ENCODE data around the gene SLC1A2. TPM values are rescaled to one million over a fixed set of nuclear protein-coding genes. Genes with fewer than 3 reads are reported as not detected.

The SLC1A2 gene
- total RNA-seq, 1 donor from 2014 or later = 0.25 TPM

DNA sequence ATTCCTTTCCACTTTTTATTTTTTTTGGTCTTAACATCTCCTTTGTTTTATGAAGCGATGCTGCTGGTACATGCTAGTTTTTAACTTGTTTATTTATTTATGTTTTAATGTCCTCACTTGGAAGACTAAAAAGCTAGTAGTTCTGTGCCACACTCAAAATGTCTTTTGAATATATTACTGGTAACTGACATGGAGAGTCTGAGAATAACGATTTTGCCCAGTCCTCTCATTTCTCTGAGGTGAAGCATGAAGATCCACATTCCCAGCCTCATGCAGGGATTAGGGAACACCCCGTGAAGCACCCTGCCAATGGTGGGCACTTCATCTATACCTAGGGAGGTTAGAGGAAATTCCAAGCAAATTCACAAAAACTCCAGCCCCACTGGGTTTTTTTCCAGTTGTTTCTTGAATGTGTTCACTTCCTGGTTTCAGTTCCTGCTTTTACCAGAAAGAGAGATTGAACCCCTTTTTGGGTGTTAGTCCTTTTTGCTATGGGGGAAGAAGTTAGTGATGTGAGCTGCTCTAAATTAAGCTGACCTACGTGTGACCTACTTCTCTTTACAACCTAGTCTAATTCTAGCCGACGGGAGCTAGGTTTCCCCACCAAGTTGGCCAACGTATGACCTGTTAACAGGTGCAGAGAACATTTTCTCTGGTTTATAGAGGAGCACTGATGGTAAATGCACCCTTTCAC is 106.1 kb downstream of the SLC1A2 start:
- Mint-ChIP-seq H3K36me3 (ENCODE audit: low read depth, unreplicated experiment) (no peaks in the 10 kb centered on the region), H3K4me3 (ENCODE audit: unreplicated experiment) (no peak overlapping the region), H3K4me1 (ENCODE audit: low read depth, unreplicated experiment) (no peaks in the 10 kb centered on the region), H3K27ac (ENCODE audit: unreplicated experiment) (no peak overlapping the region), H3K27me3 (ENCODE audit: low read depth, unreplicated experiment) (peaks cover 15% of the 10 kb centered on the region), H3K9me3 (ENCODE audit: unreplicated experiment) (no peaks in the 10 kb centered on the region)
- Histone ChIP-seq H3K79me2 (ENCODE audit: insufficient read depth, low read length) (no peaks in the 10 kb centered on the region), H3K27ac (ENCODE audit: low read depth, low read length) (no peak overlapping the region), H3K9me3 (ENCODE audit: insufficient read depth, low read depth, low read length) (no peaks in the 10 kb centered on the region), H3K27me3 (ENCODE audit: insufficient read depth, low read length) (no peaks in the 10 kb centered on the region), H3K36me3 (ENCODE audit: insufficient read depth, low read length) (no peaks in the 10 kb centered on the region), H3K9ac (ENCODE audit: low read length) (no peak overlapping the region), H3K4me2 (ENCODE audit: low read length) (no peak overlapping the region), H3K4me3 (ENCODE audit: insufficient read depth, low read depth, low read length) (no peak overlapping the region), H4K20me1 (ENCODE audit: insufficient read depth, low read length) (no peaks in the 10 kb centered on the region), H3K4me1 (ENCODE audit: insufficient read depth, low read length) (peaks cover 3% of the 10 kb centered on the region), H2AFZ (ENCODE audit: low read depth, low read length) (no peak overlapping the region)
- FAIRE-seq = no peak
- TF ChIP-seq EZH2 (IDR thresholded peaks at IDR 0.05; ENCODE audit: insufficient read depth, low read length) = no peak
- TF ChIP-seq CTCF (IDR thresholded peaks at IDR 0.05; ENCODE audit: insufficient read depth, low read depth, low read length) = no peak
- DNase-seq (ENCODE audit: low read depth) = no peak

- Histone ChIP-seq H3K9ac (ENCODE audit: low read length) (no peak overlapping the region), H3K27me3 (ENCODE audit: insufficient read depth, low read length) (no peaks in the 10 kb centered on the region), H4K20me1 (ENCODE audit: insufficient read depth, low read length) (no peaks in the 10 kb centered on the region), H3K4me3 (ENCODE audit: insufficient read depth, low read depth, low read length) (no peak overlapping the region), H2AFZ (ENCODE audit: low read depth, low read length) (no peak overlapping the region), H3K4me2 (ENCODE audit: low read length) (no peak overlapping the region), H3K36me3 (ENCODE audit: insufficient read depth, low read length) (no peaks in the 10 kb centered on the region), H3K27ac (ENCODE audit: low read depth, low read length) (no peak overlapping the region), H3K9me3 (ENCODE audit: insufficient read depth, low read depth, low read length) (no peaks in the 10 kb centered on the region), H3K79me2 (ENCODE audit: insufficient read depth, low read length) (no peaks in the 10 kb centered on the region), H3K4me1 (ENCODE audit: insufficient read depth, low read length) (peaks cover 3% of the 10 kb centered on the region)
- H3K4me3 Mint-ChIP-seq (ENCODE audit: unreplicated experiment) = no peak overlapping the region
- no peaks in the 10 kb centered on the region for H3K36me3 Mint-ChIP-seq (ENCODE audit: low read depth, unreplicated experiment)
- no peak for DNase-seq (ENCODE audit: low read depth)
- FAIRE-seq = no peak
- TF ChIP-seq CTCF (IDR thresholded peaks at IDR 0.05; ENCODE audit: insufficient read depth, low read depth, low read length) (no peak), EZH2 (IDR thresholded peaks at IDR 0.05; ENCODE audit: insufficient read depth, low read length) (no peak)
- H3K27me3 Mint-ChIP-seq (ENCODE audit: low read depth, unreplicated experiment) = peaks cover 26% of the 10 kb centered on the region
- no peaks in the 10 kb centered on the region for H3K4me1 Mint-ChIP-seq (ENCODE audit: low read depth, unreplicated experiment)
- no peak overlapping the region for H3K27ac Mint-ChIP-seq (ENCODE audit: unreplicated experiment)
- H3K9me3 Mint-ChIP-seq (ENCODE audit: unreplicated experiment) = no peaks in the 10 kb centered on the region
Observed at GRCh38 chr11:35311331-35311730, 108.0 kb downstream of the SLC1A2 start.

DNA sequence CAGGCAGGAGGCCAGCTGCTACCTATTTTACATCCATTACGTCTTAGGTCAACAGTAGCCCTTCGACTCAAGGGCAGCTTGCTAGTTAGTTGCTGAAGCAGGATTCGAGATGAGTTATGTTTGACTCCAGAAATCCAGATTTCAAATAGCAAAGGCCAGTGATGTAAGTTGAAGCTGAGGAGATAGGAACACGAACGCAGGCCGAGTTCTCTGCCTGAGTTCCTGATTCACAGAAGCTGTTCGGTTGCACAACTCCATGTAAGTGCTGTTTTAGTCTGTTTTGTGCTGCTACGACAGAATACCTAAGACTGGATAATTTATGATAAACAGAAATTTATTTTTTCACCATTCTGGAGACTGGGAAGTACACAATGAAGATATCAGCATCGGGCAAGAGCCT is 111.2 kb downstream of the SLC1A2 start:
- Histone ChIP-seq H4K20me1 (ENCODE audit: insufficient read depth, low read length) (no peaks in the 10 kb centered on the region), H3K36me3 (ENCODE audit: insufficient read depth, low read length) (no peaks in the 10 kb centered on the region), H3K4me3 (ENCODE audit: insufficient read depth, low read depth, low read length) (no peak overlapping the region), H3K4me1 (ENCODE audit: insufficient read depth, low read length) (peaks cover 13% of the 10 kb centered on the region), H2AFZ (ENCODE audit: low read depth, low read length) (no peak overlapping the region), H3K4me2 (ENCODE audit: low read length) (no peak overlapping the region), H3K79me2 (ENCODE audit: insufficient read depth, low read length) (no peaks in the 10 kb centered on the region), H3K27ac (ENCODE audit: low read depth, low read length) (no peak overlapping the region), H3K27me3 (ENCODE audit: insufficient read depth, low read length) (no peaks in the 10 kb centered on the region), H3K9ac (ENCODE audit: low read length) (no peak overlapping the region), H3K9me3 (ENCODE audit: insufficient read depth, low read depth, low read length) (no peaks in the 10 kb centered on the region)
- TF ChIP-seq EZH2 (IDR thresholded peaks at IDR 0.05; ENCODE audit: insufficient read depth, low read length) (no peak), CTCF (IDR thresholded peaks at IDR 0.05; ENCODE audit: insufficient read depth, low read depth, low read length) (no peak)
- H3K27me3 Mint-ChIP-seq (ENCODE audit: low read depth, unreplicated experiment) = peaks cover 26% of the 10 kb centered on the region
- DNase-seq (ENCODE audit: low read depth) (no peak), FAIRE-seq (no peak)
- H3K36me3 Mint-ChIP-seq (ENCODE audit: low read depth, unreplicated experiment) = no peaks in the 10 kb centered on the region
- H3K9me3 Mint-ChIP-seq (ENCODE audit: unreplicated experiment) = peaks cover 3% of the 10 kb centered on the region
- no peak overlapping the region for H3K4me3 Mint-ChIP-seq (ENCODE audit: unreplicated experiment)
- H3K27ac Mint-ChIP-seq (ENCODE audit: unreplicated experiment) = no peak overlapping the region
- H3K4me1 Mint-ChIP-seq (ENCODE audit: low read depth, unreplicated experiment) = peaks cover 3% of the 10 kb centered on the region
